A549 (cell line): ENCODE results near the gene ZCCHC9. TPM values are rescaled to one million over a fixed set of nuclear protein-coding genes. Genes with fewer than 3 reads are reported as not detected.
A peak's percentile ranks its signal among the peaks of the same experiment; 100 is the strongest.

Source experiments
- ATAC-seq, 2 experiments: fragments of 200-7000 bp in 1 of 2; fragments of >200 bp in 1 of 2; cut with Nextera tagmentation in 1 of 2; cut with Tn5 transposase in 1 of 2; 3 replicates each; pipeline versions ENCODE4 v1.8.0 to v1.9.1; 2018 to 2020; ENCODE audit warnings: mild to moderate bottlenecking in 1 of 2, moderate library complexity in 1 of 2
- CTCF ChIA-PET: fragments of 300-600 bp; sonication (Branson Sonifier 250); formaldehyde crosslinking; extraction: SDS; loops from one replicate; lab custom pipeline; 2021; ENCODE audit warnings: antibody characterized with exemption, inconsistent platforms; lab: Yijun Ruan, JAX
- POLR2A ChIA-PET: fragments of 350-600 bp; formaldehyde crosslinking; extraction: SDS; loops from one replicate; lab custom pipeline; 2021; ENCODE audit warnings: antibody characterized with exemption, inconsistent platforms; lab: Yijun Ruan, JAX
- DNase-seq, 2 experiments: peaks; one replicate each; pipeline versions ENCODE4 v3.0.0 to v3.0.0-alpha.2; 2011 to 2016; ENCODE audit warnings: low read depth in 1 of 2, low spot score in 1 of 2
- FAIRE-seq: peaks from 2 replicates; lab custom pipeline; 2011; peaks lifted over from hg19 to GRCh38; lab: Jason Lieb, UNC
- H3K27ac ChIP-seq, 2 experiments: fragments of >200 bp; sonication (Bioruptor Twin); formaldehyde crosslinking; 3 replicates each; pipeline ENCODE4 v1.5.1; 2016 to 2017
- H3K4me1 ChIP-seq: fragments of >200 bp; sonication (Bioruptor Twin); formaldehyde crosslinking; 3 replicates; pipeline ENCODE4 v1.6.1; 2016
- H3K4me2 ChIP-seq: fragments of >200 bp; sonication (Bioruptor Twin); formaldehyde crosslinking; 3 replicates; pipeline ENCODE4 v1.6.1; 2016
- H3K4me3 ChIP-seq: fragments of >200 bp; sonication (Bioruptor Twin); formaldehyde crosslinking; 3 replicates; pipeline ENCODE4 v1.5.1; 2016
- H3K9me3 ChIP-seq: fragments of >200 bp; sonication (Bioruptor Twin); formaldehyde crosslinking; 3 replicates; pipeline ENCODE4 v1.6.1; 2016
- ATOH8 ChIP-seq: fragments of 250-450 bp; sonication (Bioruptor Pico); IDR thresholded peaks from 2 replicates; pipeline ENCODE4 v1.5.0; 2020; ENCODE audit warnings: low read depth, mild to moderate bottlenecking, moderate library complexity
- BCL3 ChIP-seq: fragments of >200 bp; sonication (Bioruptor Twin); formaldehyde crosslinking; IDR thresholded peaks from 3 replicates; pipeline ENCODE4 v1.6.1; 2016
- BHLHE40 ChIP-seq: IDR thresholded peaks from 2 replicates; pipeline ENCODE4 v1.6.1; 2012; ENCODE audit warnings: low read depth, low read length, inconsistent platforms
- CBX8 ChIP-seq: fragments of 200-600 bp; sonication (generic); IDR thresholded peaks from 2 replicates; pipeline ENCODE4 v1.6.1; 2016
- CHD2 ChIP-seq: fragments of 150-350 bp; IDR thresholded peaks from 2 replicates; pipeline ENCODE4 v1.6.1; 2014; ENCODE audit warnings: low read length; ENCODE audit not compliant: partially characterized antibody
- E2F6 ChIP-seq: IDR thresholded peaks from 2 replicates; pipeline ENCODE4 v1.6.1; 2012; ENCODE audit warnings: low read depth, borderline replicate concordance
- ESRRA ChIP-seq: fragments of 150-350 bp; IDR thresholded peaks from 2 replicates; pipeline ENCODE4 v1.6.1; 2014; ENCODE audit warnings: mild to moderate bottlenecking, low read length, borderline replicate concordance
- HDAC2 ChIP-seq: fragments of 200-600 bp; sonication (generic); IDR thresholded peaks from 2 replicates; pipeline ENCODE4 v1.6.1; 2016
- HES2 ChIP-seq: fragments of >200 bp; sonication (Bioruptor Twin); formaldehyde crosslinking; IDR thresholded peaks from 2 replicates; pipeline ENCODE4 v1.6.1; 2016
- HEYL ChIP-seq: fragments of 250-450 bp; sonication (Bioruptor Pico); IDR thresholded peaks from 2 replicates; pipeline ENCODE4 v1.8.0; 2021; ENCODE audit warnings: mild to moderate bottlenecking, moderate library complexity
- HOXB13 ChIP-seq: fragments of 250-450 bp; sonication (Bioruptor Pico); IDR thresholded peaks from 2 replicates; pipeline ENCODE4 v1.5.0; 2020; ENCODE audit warnings: low read depth, mild to moderate bottlenecking, moderate library complexity
- HOXB5 ChIP-seq: fragments of 250-450 bp; sonication (Bioruptor Pico); IDR thresholded peaks from 2 replicates; pipeline ENCODE4 v1.5.0; 2020; ENCODE audit warnings: mild to moderate bottlenecking, moderate library complexity
- JUN ChIP-seq, 2 experiments: fragments of >200 bp; sonication (Bioruptor Twin); formaldehyde crosslinking; IDR thresholded peaks; 2 replicates in 1 of 2; 3 replicates in 1 of 2; pipeline ENCODE4 v1.6.1; 2016 to 2017
- JUNB ChIP-seq: fragments of >200 bp; sonication (Bioruptor Twin); formaldehyde crosslinking; IDR thresholded peaks from 2 replicates; pipeline ENCODE4 v1.6.1; 2016
- KDM5A ChIP-seq: fragments of 200-600 bp; sonication (generic); IDR thresholded peaks from 2 replicates; pipeline ENCODE4 v1.6.1; 2016; ENCODE audit warnings: antibody characterized with exemption, mild to moderate bottlenecking
- MYC ChIP-seq: IDR thresholded peaks from 2 replicates; pipeline ENCODE4 v1.6.1; 2012; ENCODE audit warnings: mild to moderate bottlenecking, inconsistent platforms, low read length, improper control_type of control experiment, borderline replicate concordance
- NFE2L2 ChIP-seq: fragments of 150-350 bp; conservative IDR thresholded peaks from 2 replicates; pipeline ENCODE4 v1.6.1; 2014; ENCODE audit warnings: low read length
- NPAS2 ChIP-seq: fragments of 250-450 bp; sonication (Bioruptor Pico); IDR thresholded peaks from 2 replicates; pipeline ENCODE4 v1.8.0; 2022; ENCODE audit warnings: mild to moderate bottlenecking, moderate library complexity, borderline replicate concordance
- PBX3 ChIP-seq: IDR thresholded peaks from 2 replicates; pipeline ENCODE4 v1.6.1; 2012
- POLR2A ChIP-seq: IDR thresholded peaks from 2 replicates; pipeline ENCODE4 v1.6.1; 2012; ENCODE audit warnings: mild to moderate bottlenecking, low read length
- RARB ChIP-seq: fragments of 250-450 bp; sonication (Bioruptor Pico); IDR thresholded peaks from 2 replicates; pipeline ENCODE4 v1.8.0; 2021; ENCODE audit warnings: mild to moderate bottlenecking, moderate library complexity
- SMC3 ChIP-seq: fragments of >200 bp; sonication (Bioruptor Twin); formaldehyde crosslinking; IDR thresholded peaks from 3 replicates; pipeline ENCODE4 v1.6.1; 2018; ENCODE audit warnings: inconsistent platforms
- SREBF2 ChIP-seq: fragments of 450-650 bp; IDR thresholded peaks from 2 replicates; pipeline ENCODE4 v1.6.1; 2014; ENCODE audit warnings: mild to moderate bottlenecking, moderate library complexity
- TFCP2L1 ChIP-seq: fragments of 250-450 bp; sonication (Bioruptor Pico); IDR thresholded peaks from 2 replicates; pipeline ENCODE4 v1.5.0; 2021; ENCODE audit warnings: mild to moderate bottlenecking
- TP53 ChIP-seq: fragments of 250-450 bp; sonication (Bioruptor Pico); IDR thresholded peaks from 2 replicates; pipeline ENCODE4 v1.5.0; 2021; ENCODE audit warnings: mild to moderate bottlenecking, moderate library complexity
- ZC3H11A ChIP-seq: fragments of 450-650 bp; IDR thresholded peaks from 2 replicates; pipeline ENCODE4 v1.6.1; 2014; ENCODE audit warnings: antibody characterized with exemption, mild to moderate bottlenecking
- WGBS: methylation state at CpG from one replicate; pipeline ENCODE4 v1.1.6; 2017; ENCODE audit errors: missing lambda C conversion rate; 5-methylcytosine and 5-hydroxymethylcytosine counted together
- polyA plus RNA-seq, 4 experiments: library from polyadenylated mRNA; depleted of rRNA in 3 of 4; stranded (reverse); fragments of >200 nt; fragmentation: RNase III in 1 of 4; extraction: RNeasy Plus Mini Kit Qiagen cat#74134 plus additional on column Dnase treatment in 1 of 4; gene quantifications; 2 replicates in 3 of 4; 3 replicates in 1 of 4; pipeline ENCODE4 v1.2.3, GENCODE V29; 2011 to 2017
- TF ChIP-seq, protein P1 (sequence below): IDR thresholded peaks from 2 replicates; pipeline ENCODE4 v1.6.1; 2012

Gene ZCCHC9
- polyA plus RNA-seq, 2 of the 4 experiments (the other 2 are of a cell fraction), result 24.2 to 44.4 TPM

- FAIRE-seq (no peak), DNase-seq (no peak), ATAC-seq (no peak)
- Histone ChIP-seq H3K4me2 (peak overlapping the region; percentile 80), H3K27ac (peak overlapping the region in 1 of 2 experiments; percentile 99; a peak in 2 of 6 replicates), H3K4me1 (peaks cover 23% of the 10 kb centered on the region), H3K9me3 (no peaks in the 10 kb centered on the region), H3K4me3 (peak overlapping the region; percentile 73)
- ChIA-PET CTCF (interaction anchor here (0.6 to 1.5 kb wide), 2 partner anchors 10 to 20 kb away, joined by 3 to 5 read pairs; no protein-coding TSS in a partner anchor), POLR2A (interaction anchor here (0.7 to 1.1 kb wide), 2 partner anchors 11 to 26 kb away, joined by 3 read pairs; no protein-coding TSS in a partner anchor)
- TF ChIP-seq, protein P1, sequence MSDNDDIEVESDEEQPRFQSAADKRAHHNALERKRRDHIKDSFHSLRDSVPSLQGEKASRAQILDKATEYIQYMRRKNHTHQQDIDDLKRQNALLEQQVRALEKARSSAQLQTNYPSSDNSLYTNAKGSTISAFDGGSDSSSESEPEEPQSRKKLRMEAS, result no peak
- TF ChIP-seq HEYL (CRISPR knock-in tag) (no peak), HDAC2 (no peak), NPAS2 (no peak), E2F6 (no peak), ESRRA (no peak), SMC3 (no peak), RARB (CRISPR knock-in tag) (no peak), CHD2 (no peak), MYC (no peak), HOXB13 (CRISPR knock-in tag) (no peak), NFE2L2 (no peak), ATOH8 (CRISPR knock-in tag) (no peak), HOXB5 (no peak), BCL3 (no peak), BHLHE40 (no peak)
- WGBS, result 87% methylated on average over 5 of the region's 5 CpGs
Measured at GRCh38 chr5:81302596-81302995, 1.2 kb downstream of the ZCCHC9 start.

DNA sequence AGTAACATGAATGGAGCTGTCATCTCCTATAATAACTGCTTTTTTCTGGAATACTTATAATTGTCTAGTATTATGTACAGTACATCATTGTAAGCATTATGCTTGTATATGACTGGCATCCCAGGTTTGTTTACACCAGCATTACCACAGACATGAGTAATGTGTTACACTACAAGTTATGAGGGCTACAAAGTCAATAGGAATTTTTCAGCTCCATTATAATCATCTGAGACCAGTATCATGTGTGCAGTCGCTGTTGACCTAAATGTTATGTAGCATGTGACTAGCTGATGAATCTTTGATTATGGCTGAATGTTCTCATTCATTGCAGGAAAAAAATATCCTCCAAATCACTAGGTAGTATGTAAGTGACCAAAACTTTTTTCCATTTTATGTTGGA lies 2.2 kb downstream of the ZCCHC9 start:
- no peak for FAIRE-seq
- H3K9me3 ChIP-seq, result no peaks in the 10 kb centered on the region
- no peak overlapping the region for H3K4me3 ChIP-seq
- WGBS, result 71% methylated on average over 1 of the region's 1 CpG
- H3K4me1 ChIP-seq, result peaks cover 23% of the 10 kb centered on the region
- peak overlapping the region; percentile 8; the same call in 1 of the 3 replicates for H3K4me2 ChIP-seq
- H3K27ac ChIP-seq, result no peak overlapping the region
- no peak for DNase-seq
- ATAC-seq, result no peak
- no peak for TF ChIP-seq ZC3H11A
- no peak for TF ChIP-seq HDAC2
- no peak for TF ChIP-seq TFCP2L1 (CRISPR knock-in tag)
- TF ChIP-seq SREBF2, result no peak
- no peak for TF ChIP-seq RARB (CRISPR knock-in tag)
- no peak for TF ChIP-seq HES2
- TF ChIP-seq JUN (IDR thresholded peaks at IDR 0.05), result no peak
- TF ChIP-seq PBX3, result no peak
- TF ChIP-seq TP53, result no peak
- no peak for TF ChIP-seq JUNB
- no peak for TF ChIP-seq POLR2A
- no peak for TF ChIP-seq HOXB13 (CRISPR knock-in tag)
- TF ChIP-seq KDM5A, result no peak
- TF ChIP-seq BHLHE40, result no peak
- TF ChIP-seq CBX8, result no peak
- TF ChIP-seq MYC, result no peak
- no peak for TF ChIP-seq ESRRA
- CTCF ChIA-PET, result interaction anchor here (1.1 to 1.5 kb wide), 2 partner anchors 9 to 15 kb away, joined by 4 to 5 read pairs; no protein-coding TSS in a partner anchor
- POLR2A ChIA-PET, result interaction anchor here (0.7 kb wide), 1 partner anchor 27 kb away, joined by 3 read pairs; no protein-coding TSS in a partner anchor
